Smooth muscle cell (in vitro differentiated cells): ENCODE results near the gene PDHX. TPM values are rescaled to one million over a fixed set of nuclear protein-coding genes. Genes with fewer than 3 reads are reported as not detected.

Experiments
- DNase-seq: peaks from one replicate; lab custom pipeline; 2025; ENCODE audit not compliant: unreplicated experiment; lab: John Stamatoyannopoulos, UW
- H2AFZ ChIP-seq: fragments of 200-600 bp; sonication (generic); 2 replicates; pipeline ENCODE4 v1.6.0; 2016; ENCODE audit warnings: antibody characterized with exemption, low read depth, mild to moderate bottlenecking
- H3F3A ChIP-seq: fragments of 200-600 bp; sonication (generic); 2 replicates; pipeline ENCODE4 v1.6.0; 2017; ENCODE audit warnings: antibody characterized with exemption, low read depth
- H3K27ac ChIP-seq: fragments of 200-600 bp; sonication (generic); 2 replicates; pipeline ENCODE4 v1.5.1; 2016; ENCODE audit warnings: low read depth, mild to moderate bottlenecking
- H3K27me3 ChIP-seq: fragments of 200-600 bp; sonication (generic); 2 replicates; pipeline ENCODE4 v1.6.1; 2016; ENCODE audit warnings: low read depth, mild to moderate bottlenecking
- H3K36me3 ChIP-seq: fragments of 200-600 bp; sonication (generic); 2 replicates; pipeline ENCODE4 v1.5.1; 2016; ENCODE audit warnings: low read depth
- H3K4me1 ChIP-seq: fragments of 200-600 bp; sonication (generic); 2 replicates; pipeline ENCODE4 v1.5.1; 2016; ENCODE audit warnings: low read depth
- H3K4me2 ChIP-seq: fragments of 200-600 bp; sonication (generic); 2 replicates; pipeline ENCODE4 v1.6.0; 2016; ENCODE audit warnings: mild to moderate bottlenecking
- H3K4me3 ChIP-seq: fragments of 200-600 bp; sonication (generic); 2 replicates; pipeline ENCODE4 v1.5.1; 2016; ENCODE audit warnings: mild to moderate bottlenecking
- H3K79me2 ChIP-seq: fragments of 200-600 bp; sonication (generic); 2 replicates; pipeline ENCODE4 v1.6.0; 2016; ENCODE audit warnings: low read depth, mild to moderate bottlenecking
- H3K9ac ChIP-seq: fragments of 200-600 bp; sonication (generic); 2 replicates; pipeline ENCODE4 v1.6.0; 2016; ENCODE audit warnings: low read depth
- H3K9me3 ChIP-seq: fragments of 200-600 bp; sonication (generic); replicated peaks from 2 replicates; pipeline ENCODE4 v1.5.1; 2016; ENCODE audit warnings: low read depth
- H4K20me1 ChIP-seq: fragments of 200-600 bp; sonication (generic); 2 replicates; pipeline ENCODE4 v1.6.0; 2016; ENCODE audit warnings: low read depth
- WGBS: methylation state at CpG from one replicate; pipeline ENCODE4 v1.1.7; 2016; ENCODE audit warnings: low lambda C conversion rate; 5-methylcytosine and 5-hydroxymethylcytosine counted together
- polyA plus RNA-seq: library from polyadenylated mRNA; unstranded; fragments of >200 nt; fragmentation: Nextera tagmentation; extraction: Ambion mirVana; gene quantifications from 2 replicates; pipeline ENCODE4 v1.2.1, GENCODE V29; 2016
- total RNA-seq: library from RNA; depleted of rRNA; stranded (reverse); fragments of >200 nt; gene quantifications from 2 replicates; pipeline ENCODE4 v1.2.3, GENCODE V29; 2014
- TF ChIP-seq, protein P1 (sequence below): fragments of 200-600 bp; sonication (generic); IDR thresholded peaks from 2 replicates; pipeline ENCODE4 v1.5.1; 2017; ENCODE audit warnings: borderline replicate concordance, mild to moderate bottlenecking, antibody characterized with exemption; ENCODE audit not compliant: insufficient read depth, poor library complexity, severe bottlenecking

The PDHX gene
- total and polyA plus RNA-seq, 2 experiments from 2014 or later, result 56.6 to 100 TPM

DNA sequence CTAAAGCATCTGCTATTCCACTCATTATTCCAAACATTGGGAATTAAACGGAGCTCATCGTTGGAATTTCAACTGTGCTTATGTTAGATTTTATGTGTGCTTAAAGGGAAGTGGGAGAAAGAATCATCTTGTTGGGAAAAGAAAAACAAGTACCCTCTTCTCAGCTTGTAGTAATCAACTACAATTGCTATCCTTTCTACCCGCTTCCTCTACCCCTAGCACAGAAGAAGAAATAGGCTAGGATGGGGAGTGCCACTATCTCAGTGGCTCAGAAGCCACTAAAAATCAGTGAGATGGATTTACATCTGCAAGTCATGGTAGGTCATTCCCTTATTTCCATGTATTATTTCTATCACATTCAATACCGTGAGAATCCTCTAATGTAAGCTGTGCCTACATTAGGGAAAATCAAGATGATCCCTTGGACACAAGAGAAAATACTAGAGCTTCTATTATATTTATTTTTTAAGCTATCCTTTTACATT, 124.7 kb downstream of the PDHX start:
- Histone ChIP-seq H3K9me3 (no peaks in the 10 kb centered on the region), H3K27ac (no peak overlapping the region), H4K20me1 (no peaks in the 10 kb centered on the region), H3K36me3 (no peaks in the 10 kb centered on the region), H3K9ac (no peak overlapping the region), H3K4me3 (no peak overlapping the region), H2AFZ (no peak overlapping the region), H3K4me1 (no peaks in the 10 kb centered on the region), H3K27me3 (no peaks in the 10 kb centered on the region), H3F3A (no peaks in the 10 kb centered on the region), H3K4me2 (no peak overlapping the region), H3K79me2 (no peaks in the 10 kb centered on the region)
- 94% methylated on average over 4 of the region's 4 CpGs for WGBS
- TF ChIP-seq, protein P1, sequence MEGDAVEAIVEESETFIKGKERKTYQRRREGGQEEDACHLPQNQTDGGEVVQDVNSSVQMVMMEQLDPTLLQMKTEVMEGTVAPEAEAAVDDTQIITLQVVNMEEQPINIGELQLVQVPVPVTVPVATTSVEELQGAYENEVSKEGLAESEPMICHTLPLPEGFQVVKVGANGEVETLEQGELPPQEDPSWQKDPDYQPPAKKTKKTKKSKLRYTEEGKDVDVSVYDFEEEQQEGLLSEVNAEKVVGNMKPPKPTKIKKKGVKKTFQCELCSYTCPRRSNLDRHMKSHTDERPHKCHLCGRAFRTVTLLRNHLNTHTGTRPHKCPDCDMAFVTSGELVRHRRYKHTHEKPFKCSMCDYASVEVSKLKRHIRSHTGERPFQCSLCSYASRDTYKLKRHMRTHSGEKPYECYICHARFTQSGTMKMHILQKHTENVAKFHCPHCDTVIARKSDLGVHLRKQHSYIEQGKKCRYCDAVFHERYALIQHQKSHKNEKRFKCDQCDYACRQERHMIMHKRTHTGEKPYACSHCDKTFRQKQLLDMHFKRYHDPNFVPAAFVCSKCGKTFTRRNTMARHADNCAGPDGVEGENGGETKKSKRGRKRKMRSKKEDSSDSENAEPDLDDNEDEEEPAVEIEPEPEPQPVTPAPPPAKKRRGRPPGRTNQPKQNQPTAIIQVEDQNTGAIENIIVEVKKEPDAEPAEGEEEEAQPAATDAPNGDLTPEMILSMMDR, result no peak
- DNase-seq, result no peak

- TF ChIP-seq, protein P1, result no peak
- H3K79me2 ChIP-seq, result no peaks in the 10 kb centered on the region
- no peaks in the 10 kb centered on the region for H4K20me1 ChIP-seq
- DNase-seq, result no peak
- H3K9ac ChIP-seq, result no peak overlapping the region
- H3F3A ChIP-seq, result no peaks in the 10 kb centered on the region
- H3K4me2 ChIP-seq, result no peak overlapping the region
- H3K27ac ChIP-seq, result no peak overlapping the region
- H3K36me3 ChIP-seq, result no peaks in the 10 kb centered on the region
- no peaks in the 10 kb centered on the region for H3K4me1 ChIP-seq
- no peaks in the 10 kb centered on the region for H3K27me3 ChIP-seq
- no peaks in the 10 kb centered on the region for H3K9me3 ChIP-seq
- H2AFZ ChIP-seq, result no peak overlapping the region
- H3K4me3 ChIP-seq, result no peak overlapping the region
These were observed 125.8 kb downstream of the PDHX start for GRCh38 chr11:35042224-35042623.

DNA sequence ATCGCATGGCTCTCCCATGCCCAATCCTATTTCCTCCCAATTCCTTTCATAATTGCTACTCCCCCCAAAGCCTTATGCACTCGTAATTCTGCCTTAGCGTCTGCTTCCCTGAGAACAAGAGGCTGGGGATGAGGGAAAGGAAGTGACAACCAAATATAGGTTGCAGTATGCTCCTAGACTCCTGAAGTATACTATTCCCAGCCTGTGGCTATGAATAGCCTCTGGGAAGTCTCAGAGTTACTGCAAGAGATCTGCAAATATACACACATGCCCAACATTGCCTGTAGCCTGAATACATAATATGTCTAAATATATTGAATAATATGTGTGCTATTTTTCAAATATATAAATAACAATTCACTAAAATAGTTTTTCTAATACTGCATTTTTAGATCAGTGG, 126.5 kb downstream of the PDHX start:
- TF ChIP-seq, protein P1, result no peak
- Histone ChIP-seq H2AFZ (no peak overlapping the region), H3K4me3 (no peak overlapping the region), H3K9ac (no peak overlapping the region), H3K4me1 (no peaks in the 10 kb centered on the region), H3K27me3 (no peaks in the 10 kb centered on the region), H3K27ac (no peak overlapping the region), H3K9me3 (no peaks in the 10 kb centered on the region), H3F3A (no peaks in the 10 kb centered on the region), H3K79me2 (no peaks in the 10 kb centered on the region), H3K36me3 (no peaks in the 10 kb centered on the region), H4K20me1 (no peaks in the 10 kb centered on the region), H3K4me2 (no peak overlapping the region)
- DNase-seq, result no peak
- WGBS, result 66% methylated on average over 3 of the region's 3 CpGs

DNA sequence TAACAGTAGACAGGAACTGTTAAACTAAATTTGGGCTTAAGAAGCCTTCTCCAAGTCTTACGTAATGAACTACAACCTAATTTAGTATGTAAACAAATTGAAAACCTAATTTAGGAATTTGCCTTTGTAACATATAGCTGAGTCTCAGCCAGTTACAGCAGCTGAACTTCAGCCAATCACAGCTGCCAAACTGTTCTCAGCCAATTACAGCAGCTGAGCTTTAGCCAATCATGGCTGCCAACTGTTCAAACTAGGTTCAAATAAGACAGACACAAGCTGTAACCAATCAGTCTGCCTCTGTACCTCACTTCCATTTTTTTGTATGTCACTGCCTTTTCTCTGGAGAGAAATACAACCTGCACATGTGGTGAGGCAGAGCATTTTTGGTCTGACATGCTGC, 127.5 kb downstream of the PDHX start:
- no peaks in the 10 kb centered on the region for H3F3A ChIP-seq

More for the DNA sequence above, 127.5 kb downstream of the PDHX start:
- Histone ChIP-seq H3K4me1 (no peaks in the 10 kb centered on the region), H3K27ac (no peak overlapping the region), H3K36me3 (no peaks in the 10 kb centered on the region), H3K4me3 (no peak overlapping the region), H3K9ac (no peak overlapping the region), H3K79me2 (no peaks in the 10 kb centered on the region), H2AFZ (no peak overlapping the region), H3K27me3 (no peaks in the 10 kb centered on the region), H4K20me1 (no peaks in the 10 kb centered on the region), H3K4me2 (no peak overlapping the region), H3K9me3 (no peaks in the 10 kb centered on the region)
- 79% methylated on average over 1 of the region's 1 CpG for WGBS
- TF ChIP-seq, protein P1, result no peak
- DNase-seq, result no peak
